Stimulated activated CD8-positive, alpha-beta memory T cell treated with anti-CD3 and anti-CD28 coated beads, Interleukin-12 subunit alpha, Interleukin-12 subunit beta, amount 100 ng/mL, for 1 hour (primary cell): ENCODE data around the gene TEX30.

ENCODE experiments used
- DNase-seq: peaks from one replicate; pipeline ENCODE4 v3.0.0-alpha.2; 2020; ENCODE audit warnings: low read depth

TEX30 gene

DNA sequence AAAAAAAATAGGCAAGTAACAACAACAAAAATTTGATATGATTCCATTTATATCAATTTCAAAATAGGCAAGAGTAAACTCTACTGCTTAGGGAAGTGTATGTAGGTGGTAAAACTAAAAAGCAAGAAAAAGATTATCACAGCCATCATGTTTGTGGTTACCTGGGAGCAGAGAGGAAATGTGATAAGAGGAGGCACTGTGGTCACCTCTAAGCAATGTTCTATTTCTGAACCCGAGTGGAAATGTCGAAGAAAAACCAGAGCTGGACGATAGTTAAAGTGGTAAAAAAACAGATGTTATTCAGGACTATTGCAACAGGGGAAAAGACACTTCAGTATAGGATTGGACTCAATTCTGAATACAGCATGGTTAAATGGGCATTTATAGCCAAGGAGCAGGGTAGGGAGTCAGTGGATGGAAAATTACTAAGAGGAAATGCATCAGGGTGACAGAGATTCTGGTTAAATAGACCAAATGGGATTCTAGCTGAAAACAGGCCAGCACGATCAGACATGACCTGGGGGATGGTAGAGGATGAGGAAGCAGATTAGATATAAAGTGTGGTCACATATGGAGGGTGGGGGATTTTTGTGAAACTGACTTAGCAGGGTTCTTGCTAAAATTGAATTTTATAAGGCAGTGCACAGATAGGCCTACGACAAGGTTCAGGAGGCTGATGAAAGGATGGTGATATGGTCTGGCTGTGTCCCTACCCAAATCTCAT is 6.0 kb upstream of the TEX30 start:
- no peak for DNase-seq

GRCh38 chr13:102777736-102778135 is 4.2 kb upstream of the TEX30 start:
- no peak for DNase-seq

GRCh38 chr13:102776271-102776670 is 2.7 kb upstream of the TEX30 start:
- no peak for DNase-seq

DNA sequence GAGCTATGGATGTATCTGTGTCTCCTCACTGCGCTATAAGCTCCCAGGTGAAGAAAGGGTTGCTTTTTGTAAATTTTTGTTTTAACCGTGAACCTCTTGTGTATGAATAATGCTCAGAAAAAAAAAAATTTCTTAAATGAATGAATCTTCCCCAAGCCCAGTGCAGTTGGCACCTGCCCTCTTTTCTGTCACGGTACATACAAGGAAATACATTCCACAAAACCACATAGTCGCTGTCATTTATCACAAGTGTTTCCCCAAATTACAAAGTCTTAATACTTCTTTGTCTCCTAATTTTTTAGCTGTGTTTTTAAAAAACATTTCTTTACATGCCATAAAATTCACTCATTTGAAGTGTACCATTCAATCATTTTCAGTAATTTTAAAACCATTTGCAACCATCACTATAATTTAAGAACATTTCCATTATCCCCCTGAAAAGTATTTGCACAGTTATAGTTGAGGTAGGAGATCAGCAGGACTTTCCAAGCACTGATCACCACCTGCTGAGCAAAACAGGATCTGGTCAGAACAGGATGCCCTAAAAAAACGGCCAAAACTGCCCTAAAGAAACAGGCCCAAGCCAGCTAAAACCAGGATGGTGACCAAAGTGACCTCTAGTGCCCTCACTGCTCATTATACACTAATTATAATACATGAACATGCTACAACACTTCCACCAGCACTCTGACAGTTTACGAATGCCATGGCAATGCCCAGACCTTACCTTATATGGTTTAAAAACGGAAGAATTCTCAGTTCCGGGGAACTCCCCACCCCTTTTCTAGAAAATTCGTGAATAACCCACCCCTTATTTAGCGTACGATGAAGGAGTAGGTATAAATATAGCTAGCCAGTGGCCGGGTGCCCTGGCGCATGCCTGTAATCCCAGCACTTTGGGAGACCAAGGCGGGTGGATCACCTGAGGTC is 1.3 kb upstream of the TEX30 start:
- no peak for DNase-seq

DNA sequence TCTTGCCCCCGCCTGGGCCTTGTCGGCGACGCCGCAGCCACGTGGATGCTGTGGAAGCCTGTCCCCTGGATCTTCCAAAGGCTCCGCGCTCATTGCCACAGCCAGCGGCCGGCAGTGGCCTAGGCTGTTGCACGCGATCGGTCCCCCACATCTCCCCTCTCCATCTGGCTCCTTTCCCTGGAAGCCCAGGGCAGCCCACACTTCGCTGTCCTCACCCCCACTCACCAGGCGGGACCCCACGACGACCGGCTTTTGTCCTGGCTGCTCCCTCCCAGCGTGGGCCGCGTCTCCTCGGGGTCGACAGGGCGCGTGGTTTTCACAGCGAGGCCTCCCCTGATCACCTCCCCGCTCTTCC is 605 bp upstream of the TEX30 start:
- DNase-seq: no peak

GRCh38 chr13:102772042-102772425 is 1.6 kb downstream of the TEX30 start:
- no peak for DNase-seq

- DNase-seq: no peak
Measured at GRCh38 chr13:102771298-102772041, 2.1 kb downstream of the TEX30 start.

DNA sequence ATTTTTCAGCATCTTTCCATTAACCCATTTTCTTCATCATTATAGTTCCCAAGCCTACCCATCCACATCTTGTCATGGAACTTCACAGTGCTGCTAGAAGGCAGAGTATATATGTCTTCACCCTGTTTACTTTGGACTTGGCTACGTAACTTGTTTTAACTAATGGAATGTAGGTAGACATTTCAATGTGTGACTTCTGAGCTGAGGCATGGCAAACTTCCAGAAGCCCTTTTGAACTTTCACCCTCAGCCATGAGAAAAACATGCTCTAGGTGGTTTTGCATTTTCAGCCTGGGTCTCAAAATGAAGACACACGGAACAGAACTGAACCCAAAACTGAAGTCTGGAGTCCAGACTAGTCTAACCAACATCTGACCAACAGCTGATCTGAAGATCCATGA is 3.2 kb downstream of the TEX30 start:
- no peak for DNase-seq

- DNase-seq: no peak
Measured at GRCh38 chr13:102769679-102770078, 3.9 kb downstream of the TEX30 start.

GRCh38 chr13:102768909-102769308 is 4.7 kb downstream of the TEX30 start:
- DNase-seq: no peak

- no peak for DNase-seq
Measured at GRCh38 chr13:102763741-102764140, 9.8 kb downstream of the TEX30 start.

DNA sequence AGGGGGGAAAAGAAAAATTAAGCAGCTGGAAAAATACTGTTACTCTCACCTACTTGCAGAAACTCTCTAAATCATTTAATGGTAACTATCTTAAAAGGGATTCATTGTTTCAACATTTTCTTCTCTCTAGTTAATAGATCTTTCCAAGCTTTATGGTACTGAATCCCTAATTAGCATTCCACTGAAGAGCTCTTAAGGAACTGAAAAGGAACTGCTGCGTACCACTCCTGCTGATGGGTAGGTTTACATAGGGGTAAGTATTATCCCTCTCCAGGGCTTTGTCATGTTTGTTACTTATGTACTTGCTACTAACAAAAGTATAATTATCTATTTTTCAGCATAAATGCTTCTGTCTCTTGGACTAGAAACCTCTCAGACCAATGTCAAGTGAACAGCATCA is 12.5 kb downstream of the TEX30 start:
- DNase-seq: no peak

GRCh38 chr13:102758842-102759241 is 14.7 kb downstream of the TEX30 start:
- DNase-seq: no peak

DNA sequence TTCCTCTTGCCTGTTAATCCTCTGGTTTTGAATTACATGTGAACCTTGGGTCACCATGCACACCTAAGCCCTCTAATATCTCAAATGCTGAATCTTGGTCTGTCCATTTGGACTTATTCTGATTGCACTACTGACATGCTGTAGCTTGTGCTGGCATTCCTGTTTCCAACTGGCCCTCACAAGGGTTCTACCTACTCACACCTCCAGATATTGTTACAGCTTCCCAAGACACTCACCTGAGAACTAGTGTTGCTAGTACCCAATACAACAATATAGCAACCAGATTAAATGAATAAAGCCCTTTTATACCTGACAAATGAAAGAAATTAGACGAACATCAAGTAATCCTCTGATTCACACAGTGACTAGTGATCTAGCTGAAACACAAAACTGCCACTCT is 16.6 kb downstream of the TEX30 start:
- no peak for DNase-seq

- DNase-seq: no peak
Measured at GRCh38 chr13:102751886-102752285, 21.7 kb downstream of the TEX30 start.

DNA sequence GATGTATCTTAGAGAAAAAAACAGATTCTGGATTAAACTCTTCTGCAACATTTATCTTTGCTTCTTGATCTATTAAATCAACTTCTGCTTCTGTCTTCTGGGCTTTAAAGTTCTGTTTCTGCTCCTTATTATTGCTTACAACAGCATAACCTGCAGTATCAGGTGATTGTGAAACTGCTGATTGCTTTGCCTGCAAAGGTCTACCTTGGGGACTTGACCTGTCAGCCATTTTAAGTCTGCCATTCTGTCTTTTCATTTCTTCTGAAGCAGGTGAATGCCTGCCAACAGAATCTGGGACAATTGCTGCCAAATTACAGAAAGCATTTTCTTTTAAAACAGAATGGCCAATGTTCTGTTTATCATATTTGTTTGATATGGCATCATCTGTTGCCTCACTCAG is 31.1 kb downstream of the TEX30 start:
- DNase-seq: no peak

GRCh38 chr13:102742101-102742500 is 31.5 kb downstream of the TEX30 start:
- no peak for DNase-seq

GRCh38 chr13:102729560-102730270 is 43.9 kb downstream of the TEX30 start:
- no peak for DNase-seq

DNA sequence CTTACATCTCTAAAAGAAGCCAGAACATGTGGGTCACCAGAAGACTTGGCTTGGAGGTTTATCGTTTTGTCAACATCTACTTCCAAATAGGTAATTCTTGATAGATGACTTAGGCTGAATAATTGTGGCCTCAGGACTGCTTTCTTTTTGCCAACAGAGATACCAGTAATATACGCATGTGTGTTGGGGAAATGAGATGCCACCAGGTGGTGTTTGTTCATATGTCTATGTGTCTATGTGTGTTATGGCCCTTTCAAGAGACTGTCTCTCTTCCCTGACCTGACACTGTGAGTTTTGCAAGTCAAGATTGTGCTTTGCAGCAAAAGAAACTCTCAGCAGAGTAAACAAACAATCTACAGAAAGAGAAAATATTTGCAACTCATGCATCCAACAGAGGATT is 47.2 kb downstream of the TEX30 start:
- DNase-seq: no peak

- no peak for DNase-seq
Measured at GRCh38 chr13:102724923-102725322, 48.7 kb downstream of the TEX30 start.

DNA sequence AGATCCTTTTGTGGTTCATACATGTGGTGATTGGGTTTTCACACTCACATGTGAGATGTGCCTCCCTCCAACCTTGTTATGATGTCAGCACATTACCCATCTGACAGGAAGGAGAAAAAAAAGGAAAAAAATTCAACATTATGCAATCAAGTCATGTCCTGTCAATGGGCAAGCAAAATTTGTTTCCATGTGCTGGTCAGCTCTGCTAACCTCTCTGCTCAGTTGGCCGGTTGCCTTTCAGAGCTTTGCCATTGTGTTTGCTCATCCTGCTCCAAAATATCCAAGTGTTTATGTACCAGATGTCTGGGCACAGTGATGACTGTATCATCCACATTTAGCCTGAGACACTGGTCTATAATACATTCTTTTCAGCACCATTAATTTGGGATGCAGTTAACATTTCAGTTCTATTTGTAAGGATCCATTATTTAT is 51.8 kb downstream of the TEX30 start:
- no peak for DNase-seq

DNA sequence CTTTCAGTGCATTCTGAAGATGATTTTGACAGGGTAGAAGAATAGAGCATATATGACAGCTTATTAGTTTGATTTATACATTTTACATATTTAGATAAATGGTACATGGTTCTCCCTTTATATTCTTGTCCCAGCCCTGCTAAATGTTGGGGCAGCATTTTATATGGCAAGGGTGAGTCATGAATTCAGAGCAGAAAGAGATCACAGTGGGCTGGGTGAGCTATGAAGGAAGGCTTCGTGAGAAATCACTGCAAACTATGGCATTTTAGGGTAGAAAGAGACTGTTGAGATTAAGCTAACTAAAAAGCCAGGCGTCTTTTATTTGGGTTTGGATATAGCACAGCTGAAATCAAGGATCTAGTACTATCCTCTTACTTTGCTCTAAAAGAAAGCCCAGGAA is 54.8 kb downstream of the TEX30 start:
- DNase-seq: no peak
